SK-N-SH (cell line): ENCODE data around the gene NNAT. TPM values are rescaled to one million over a fixed set of nuclear protein-coding genes. Genes with fewer than 3 reads are reported as not detected.

Source experiments
- CTCF ChIA-PET: fragments of 300-600, 350-600 bp; formaldehyde crosslinking; extraction: SDS; loops from one replicate; lab custom pipeline; 2021; lab: Yijun Ruan, JAX
- POLR2A ChIA-PET: fragments of 350-600 bp; sonication (Branson Sonifier 250); formaldehyde crosslinking; extraction: SDS; loops from one replicate; lab custom pipeline; 2020; ENCODE audit warnings: antibody characterized with exemption, inconsistent platforms; lab: Yijun Ruan, JAX
- DNase-seq: peaks from one replicate; pipeline ENCODE4 v3.0.0; 2012
- H2AFZ ChIP-seq: fragments of 200-600 bp; sonication (generic); 2 replicates; pipeline ENCODE4 v1.8.1; 2016; ENCODE audit warnings: antibody characterized with exemption, mild to moderate bottlenecking, low read depth
- H3F3A ChIP-seq: fragments of 200-600 bp; sonication (generic); replicated peaks from 2 replicates; pipeline ENCODE3; 2016; ENCODE audit warnings: antibody characterized with exemption, mild to moderate bottlenecking; ENCODE audit not compliant: insufficient read depth
- H3K27ac ChIP-seq, 2 experiments: fragments of 200-500 bp in 1 of 2; fragments of 200-600 bp in 1 of 2; sonication (Bioruptor generic) in 1 of 2; sonication (generic), shearing (Covaris generic) in 1 of 2; 2 replicates each; pipeline versions ENCODE4 v1.5.1 to v1.6.1; 2014 to 2016; ENCODE audit warnings: low read depth in 2 of 2, inconsistent platforms in 1 of 2, low read length in 1 of 2, mild to moderate bottlenecking in 1 of 2, mixed read lengths in 1 of 2
- H3K27me3 ChIP-seq: fragments of 200-600 bp; sonication (generic), shearing (Covaris generic); 2 replicates; pipeline ENCODE4 v1.6.1; 2016; ENCODE audit warnings: mixed run types; ENCODE audit not compliant: insufficient read depth
- H3K36me3 ChIP-seq, 2 experiments: fragments of 200-500 bp in 1 of 2; fragments of 200-600 bp in 1 of 2; sonication (Bioruptor generic) in 1 of 2; sonication (generic) in 1 of 2; replicated peaks in 1 of 2; 2 replicates each; pipeline versions ENCODE3 to v1.5.1; 2014 to 2016; ENCODE audit warnings: low read length in 1 of 2, mild to moderate bottlenecking in 1 of 2; ENCODE audit not compliant: insufficient read depth in 2 of 2, control insufficient read depth in 1 of 2
- H3K4me1 ChIP-seq, 2 experiments: fragments of 200-500 bp in 1 of 2; fragments of 200-600 bp in 1 of 2; sonication (Bioruptor generic) in 1 of 2; sonication (generic), shearing (Covaris generic) in 1 of 2; 2 replicates each; pipeline versions ENCODE4 v1.5.1 to v1.6.1; 2014 to 2016; ENCODE audit warnings: low read depth in 1 of 2, low read length in 1 of 2, mixed run types in 1 of 2; ENCODE audit not compliant: insufficient read depth in 2 of 2, control insufficient read depth in 1 of 2
- H3K4me2 ChIP-seq: fragments of 200-600 bp; sonication (generic), shearing (Covaris generic); 2 replicates; pipeline ENCODE4 v1.6.1; 2017; ENCODE audit warnings: mixed run types
- H3K4me3 ChIP-seq, 2 experiments: fragments of 200-500 bp in 1 of 2; fragments of 200-600 bp in 1 of 2; sonication (Bioruptor generic) in 1 of 2; sonication (generic), shearing (Covaris generic) in 1 of 2; 2 replicates each; pipeline versions ENCODE4 v1.5.1 to v1.8.1; 2014 to 2016; ENCODE audit warnings: low read depth in 2 of 2, inconsistent platforms in 1 of 2, low read length in 1 of 2, mild to moderate bottlenecking in 1 of 2, mixed read lengths in 1 of 2, moderate library complexity in 1 of 2
- H3K79me2 ChIP-seq: fragments of 200-600 bp; sonication (generic); 2 replicates; pipeline ENCODE4 v1.8.1; 2017; ENCODE audit warnings: mild to moderate bottlenecking; ENCODE audit not compliant: insufficient read depth
- H3K9ac ChIP-seq: fragments of 200-600 bp; sonication (generic); 2 replicates; pipeline ENCODE4 v1.6.1; 2017; ENCODE audit warnings: mixed run types
- H3K9me2 ChIP-seq: fragments of 200-600 bp; sonication (generic); 2 replicates; pipeline ENCODE4 v1.6.1; 2017; ENCODE audit warnings: mixed run types
- H3K9me3 ChIP-seq: fragments of 200-600 bp; sonication (generic); 2 replicates; pipeline ENCODE4 v1.6.1; 2017; ENCODE audit warnings: mixed run types, mild to moderate bottlenecking, moderate library complexity
- H4K20me1 ChIP-seq: fragments of 200-600 bp; sonication (generic); 2 replicates; pipeline ENCODE4 v1.6.1; 2017; ENCODE audit warnings: mild to moderate bottlenecking, mixed run types; ENCODE audit not compliant: insufficient read depth
- CHD2 ChIP-seq: fragments of 150-350 bp; IDR thresholded peaks from 2 replicates; pipeline ENCODE4 v1.6.1; 2018; ENCODE audit warnings: low read length; ENCODE audit not compliant: partially characterized antibody
- ELF1 ChIP-seq: IDR thresholded peaks from 2 replicates; pipeline ENCODE4 v1.4.0; 2012
- EZH2phosphoT487 ChIP-seq: fragments of 200-600 bp; sonication (generic); IDR thresholded peaks from 2 replicates; pipeline ENCODE4 v1.6.1; 2017; ENCODE audit warnings: low read depth, mixed run types, mild to moderate bottlenecking, antibody characterized with exemption, moderate library complexity, borderline replicate concordance
- FOXJ3 ChIP-seq: sonication (generic); formaldehyde crosslinking; IDR thresholded peaks from 2 replicates; pipeline ENCODE4 v1.5.1; 2020; ENCODE audit warnings: mild to moderate bottlenecking, missing genetic modification reagents
- GATA2 ChIP-seq: sonication (generic); formaldehyde crosslinking; IDR thresholded peaks from 2 replicates; pipeline ENCODE4 v1.5.0; 2020; ENCODE audit warnings: mild to moderate bottlenecking, missing genetic modification reagents
- MEF2A ChIP-seq: IDR thresholded peaks from 2 replicates; pipeline ENCODE4 v1.4.0; 2012; ENCODE audit warnings: low read depth, borderline replicate concordance
- MXI1 ChIP-seq: IDR thresholded peaks from 2 replicates; pipeline ENCODE4 v1.6.1; 2012; ENCODE audit warnings: mild to moderate bottlenecking, low read depth, low read length, improper control_type of control experiment
- RCOR1 ChIP-seq: fragments of 150-350 bp; IDR thresholded peaks from 2 replicates; pipeline ENCODE4 v1.6.1; 2017; ENCODE audit warnings: antibody characterized with exemption, low read length
- WGBS: methylation state at CpG from one replicate; pipeline ENCODE4 v1.1.6; 2017; ENCODE audit warnings: low lambda C conversion rate; 5-methylcytosine and 5-hydroxymethylcytosine counted together
- polyA plus RNA-seq, 3 experiments: library from polyadenylated mRNA; depleted of rRNA; stranded (reverse); fragments of >200 nt; gene quantifications; 2 replicates each; pipeline ENCODE4 v1.2.3, GENCODE V29; 2012

Gene NNAT
- polyA plus RNA-seq, 1 of the 3 experiments (the other 2 are of a cell fraction) = 6.7 TPM

DNA sequence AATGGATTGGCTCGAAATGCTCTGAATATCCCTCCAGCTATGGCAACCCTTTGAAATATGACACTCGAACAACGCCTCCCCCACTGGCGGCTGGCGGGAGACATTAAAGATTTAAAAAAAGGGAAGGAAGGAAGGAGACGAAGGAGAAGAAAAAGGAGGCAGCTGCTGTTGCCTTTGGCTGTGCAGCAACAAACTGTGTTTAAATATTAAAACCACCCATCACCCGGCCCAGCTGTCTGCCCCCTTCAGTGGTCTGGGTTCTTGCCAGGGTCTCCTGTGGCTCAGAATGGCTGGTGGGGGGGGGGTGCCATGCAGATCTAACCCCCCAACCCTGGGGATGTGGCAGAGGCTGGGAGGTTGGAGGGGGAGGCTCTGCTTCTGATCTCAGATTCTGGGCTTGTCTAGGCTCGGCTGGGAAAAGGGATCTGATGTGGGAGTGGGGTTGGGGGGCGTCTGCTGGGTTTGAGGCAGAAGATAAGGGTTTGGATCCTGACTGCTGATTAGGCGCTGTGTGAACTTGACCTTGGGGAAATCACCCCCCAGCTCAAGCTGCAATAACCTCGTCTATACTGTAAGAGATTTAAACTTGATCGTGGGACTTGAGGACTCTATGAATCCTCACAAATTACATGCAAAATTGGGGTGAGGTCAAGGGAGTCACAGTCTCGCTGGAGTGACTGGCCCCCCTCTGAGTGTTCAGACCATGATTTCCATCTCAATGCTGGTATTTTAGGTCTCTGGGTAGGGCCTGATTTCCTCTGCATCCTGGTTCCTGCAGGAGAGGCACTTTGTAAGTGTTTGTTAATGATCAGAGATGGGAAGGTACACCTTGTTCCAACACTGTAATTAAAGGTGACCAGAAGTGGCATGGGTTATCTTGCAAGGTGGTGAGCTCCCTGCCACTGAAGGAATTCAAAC is 46.9 kb downstream of the NNAT start (continued):
- TF ChIP-seq EZH2phosphoT487 = no peak

DNA sequence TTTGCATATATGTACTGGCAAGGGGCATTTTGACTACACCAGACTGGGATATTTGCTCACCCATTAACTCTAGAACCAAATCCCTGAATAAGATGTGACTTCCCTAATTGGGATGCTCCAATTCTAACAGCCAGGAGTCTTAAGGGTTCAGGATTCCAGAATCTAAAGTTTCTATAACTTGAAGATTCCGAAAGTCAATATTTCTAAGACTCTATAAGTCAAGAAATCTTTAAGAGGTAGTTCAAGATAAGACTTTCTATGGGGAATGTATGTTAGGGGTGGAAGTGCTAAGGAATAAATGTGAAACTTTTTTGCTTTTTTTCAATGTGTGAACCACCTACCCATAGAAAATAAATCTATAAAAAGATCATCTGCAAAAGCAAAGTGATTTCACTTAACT is 49.4 kb downstream of the NNAT start:
- no peak overlapping the region for H2AFZ ChIP-seq
- H3K9ac ChIP-seq = no peak overlapping the region
- ChIA-PET POLR2A (no interaction called here), CTCF (interaction anchor here (1.3 to 2.1 kb wide), 2 partner anchors 46 to 487 kb away, joined by 3 to 6 read pairs; no protein-coding TSS in a partner anchor)
- H3K4me2 ChIP-seq = no peak overlapping the region
- H3K36me3 ChIP-seq = no peaks in the 10 kb centered on the region
- H3K27me3 ChIP-seq = no peaks in the 10 kb centered on the region; the same call in 1 of the 2 replicates
- H3K27ac ChIP-seq = no peak overlapping the region
- no peaks in the 10 kb centered on the region; a peak in 1 of 4 replicates for H3K4me1 ChIP-seq
- TF ChIP-seq GATA2 (CRISPR knock-in tag) = no peak
- H3K9me3 ChIP-seq = no peaks in the 10 kb centered on the region
- no peaks in the 10 kb centered on the region for H3K79me2 ChIP-seq
- no peak for DNase-seq
- no peaks in the 10 kb centered on the region for H3K9me2 ChIP-seq
- no peak overlapping the region for H3K4me3 ChIP-seq
- H3F3A ChIP-seq = no peaks in the 10 kb centered on the region
- no peaks in the 10 kb centered on the region for H4K20me1 ChIP-seq
- 48% methylated on average over 1 of the region's 1 CpG for WGBS

DNA sequence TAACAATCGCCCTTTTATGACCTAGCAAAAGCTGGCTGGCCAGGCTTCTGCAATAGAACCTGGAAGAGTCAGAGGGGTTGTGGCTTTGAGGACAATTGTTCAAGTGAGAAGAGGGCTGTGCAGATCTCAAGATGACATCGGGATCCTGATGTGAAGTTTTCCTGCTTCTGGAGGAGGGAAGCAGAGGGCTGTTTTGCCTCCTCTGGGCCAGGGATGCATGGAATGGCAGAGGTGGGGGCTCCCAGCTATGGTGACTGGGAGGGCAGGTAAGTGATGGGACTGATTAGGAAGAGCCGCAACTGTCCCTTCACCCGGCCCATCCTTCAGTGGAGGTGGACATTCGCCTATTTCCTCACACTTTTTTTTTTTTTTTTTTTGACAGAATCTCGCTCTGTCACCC is 50.0 kb downstream of the NNAT start:
- Histone ChIP-seq H3K4me1 (no peaks in the 10 kb centered on the region; a peak in 1 of 4 replicates), H3F3A (no peaks in the 10 kb centered on the region), H3K27me3 (no peaks in the 10 kb centered on the region; the same call in 1 of the 2 replicates), H3K9me3 (no peaks in the 10 kb centered on the region), H3K36me3 (no peaks in the 10 kb centered on the region), H2AFZ (no peak overlapping the region), H3K79me2 (no peaks in the 10 kb centered on the region), H4K20me1 (no peaks in the 10 kb centered on the region), H3K9ac (no peak overlapping the region), H3K4me2 (no peak overlapping the region), H3K27ac (no peak overlapping the region), H3K4me3 (no peak overlapping the region), H3K9me2 (no peaks in the 10 kb centered on the region)
- no peak for DNase-seq
- 60% methylated on average over 6 of the region's 6 CpGs for WGBS
- TF ChIP-seq CHD2 (no peak), MEF2A (no peak), RCOR1 (no peak), FOXJ3 (CRISPR knock-in tag) (no peak), MXI1 (no peak), ELF1 (no peak)
- CTCF ChIA-PET = interaction anchor here (1.3 to 2.1 kb wide), 2 partner anchors 45 to 486 kb away, joined by 3 to 6 read pairs; no protein-coding TSS in a partner anchor
- POLR2A ChIA-PET = no interaction called here

Other genes with a start within 250 kb of the NNAT start
- 105 and 141 TPM in 2 replicates for gene MANBAL, start 231.6 kb upstream of the NNAT start, polyA plus RNA-seq (2012; rRNA removed)
- gene SRC, start 175.1 kb upstream of the NNAT start, polyA plus RNA-seq (2012; rRNA removed) = 23.8 and 25.6 TPM in 2 replicates
- 55.8 and 73.0 TPM in 2 replicates for gene BLCAP, start 6.6 kb downstream of the NNAT start, polyA plus RNA-seq (2012; rRNA removed)
- gene CTNNBL1, start 172.8 kb downstream of the NNAT start, polyA plus RNA-seq (2012; rRNA removed) = 29.5 and 34.4 TPM in 2 replicates